Small intestine (tissue), 7 donors: ENCODE data around the gene BCAS3. TPM values are rescaled to one million over a fixed set of nuclear protein-coding genes. Genes with fewer than 3 reads are reported as not detected.

ENCODE experiments used
- DNase-seq, 2 donors: peaks; one replicate each; pipeline versions ENCODE4 v3.0.0 to v3.0.0-alpha.2; 2013
- FAIRE-seq: peaks from 2 replicates; lab custom pipeline; 2012; peaks lifted over from hg19 to GRCh38; lab: Jason Lieb, UNC
- H3K27ac ChIP-seq, 3 donors: one replicate each; pipeline ENCODE4 v1.5.1; 2013; ENCODE audit warnings: low read length in 2 of 3, mild to moderate bottlenecking in 2 of 3, control low read depth in 1 of 3, inconsistent platforms in 1 of 3, low read depth in 1 of 3, moderate library complexity in 1 of 3
- H3K27me3 ChIP-seq, 3 donors: one replicate each; pipeline ENCODE4 v1.6.1; 2013; ENCODE audit warnings: low read length in 3 of 3, inconsistent platforms in 1 of 3; ENCODE audit not compliant: control insufficient read depth in 3 of 3, insufficient read depth in 3 of 3
- H3K36me3 ChIP-seq, 3 donors: one replicate each; pipeline ENCODE4 v1.6.1; 2013; ENCODE audit warnings: low read length in 3 of 3, inconsistent platforms in 1 of 3, low read depth in 1 of 3, mild to moderate bottlenecking in 1 of 3, moderate library complexity in 1 of 3; ENCODE audit not compliant: control insufficient read depth in 3 of 3, insufficient read depth in 2 of 3
- H3K4me1 ChIP-seq, 3 donors: one replicate each; pipeline ENCODE4 v1.6.1; 2013; ENCODE audit warnings: low read length in 2 of 3, inconsistent platforms in 1 of 3, low read depth in 1 of 3, mild to moderate bottlenecking in 1 of 3, moderate library complexity in 1 of 3; ENCODE audit not compliant: control insufficient read depth in 3 of 3, insufficient read depth in 2 of 3
- H3K4me3 ChIP-seq, 3 donors: one replicate each; pipeline ENCODE4 v1.5.1; 2013; ENCODE audit warnings: low read length in 3 of 3, control low read depth in 1 of 3, inconsistent platforms in 1 of 3, low read depth in 1 of 3, mild to moderate bottlenecking in 1 of 3, moderate library complexity in 1 of 3
- H3K9me3 ChIP-seq, 2 donors: one replicate each; pipeline ENCODE4 v1.6.1; 2013; ENCODE audit warnings: low read depth in 1 of 2, low read length in 1 of 2; ENCODE audit not compliant: control insufficient read depth in 2 of 2, insufficient read depth in 1 of 2
- WGBS, 3 donors: extraction: QIAGEN DNeasy Blood & Tissue Kit; methylation state at CpG; one replicate each; pipeline ENCODE4 v1.1.7; 2013; 5-methylcytosine and 5-hydroxymethylcytosine counted together
- polyA plus RNA-seq, 4 donors: library from polyadenylated mRNA; stranded (reverse) in 3 of 4; unstranded in 1 of 4; fragments of 200-250 nt in 3 of 4; fragments of 120-200 nt in 1 of 4; gene quantifications; one replicate each; pipeline versions ENCODE4 v1.2.1 to v1.2.3, GENCODE V29; 2013
- donor health status: healthy with polysubstance abuse.
- donor health status: control.
- donor health status: control.
- donor health status: Bipolar disorder and iron deficiency.
- donor health status: healthy.

Gene BCAS3
- polyA plus RNA-seq, 4 donors, result 4.4 to 10.5 (median 4.8) TPM

DNA sequence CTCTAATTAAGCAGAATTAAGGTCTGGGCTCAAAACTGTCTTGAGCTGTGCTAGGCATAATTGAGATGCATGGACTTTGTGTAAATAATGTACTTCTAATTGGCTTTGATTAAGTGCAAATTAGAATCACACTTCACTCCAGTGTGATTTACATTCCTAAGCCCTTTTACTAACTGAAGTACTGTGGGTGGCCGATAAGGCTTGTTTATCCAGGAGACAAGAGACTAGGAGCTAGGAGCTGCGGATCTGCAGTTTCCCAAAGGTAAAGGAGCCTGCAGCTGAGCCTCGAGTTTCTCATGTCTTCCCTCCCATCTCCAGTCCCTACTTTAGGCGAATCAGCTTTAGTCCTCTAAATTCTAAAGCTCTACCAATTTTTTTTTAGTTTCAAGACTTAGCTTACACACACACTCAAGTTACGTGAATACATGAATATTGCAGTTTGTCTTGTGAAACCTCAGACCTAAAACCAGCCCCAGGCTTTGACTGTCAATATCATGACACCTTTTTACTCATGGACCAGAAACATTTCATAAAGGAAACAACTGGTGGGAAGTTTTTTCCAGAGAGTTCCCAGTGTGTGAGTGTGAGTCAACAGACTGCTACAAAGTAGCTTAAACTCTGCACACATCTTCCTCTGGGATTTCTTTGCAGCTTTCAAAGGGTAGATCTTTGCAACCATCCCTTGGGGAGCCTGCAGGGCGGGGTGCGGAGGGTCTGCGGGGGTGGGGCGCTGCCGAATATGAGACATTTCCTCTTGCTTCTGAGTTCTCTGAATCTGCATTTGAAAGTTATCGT is 608.1 kb downstream of the BCAS3 start:
- Histone ChIP-seq H3K4me3 (no peak overlapping the region), H3K36me3 (no peaks in the 10 kb centered on the region), H3K27me3 (no peaks in the 10 kb centered on the region), H3K27ac (no peak overlapping the region), H3K4me1 (peaks cover 0 to 3% (median 0%) of the 10 kb centered on the region in 3 donors), H3K9me3 (no peaks in the 10 kb centered on the region)
- FAIRE-seq (no peak), DNase-seq (no peak)
- WGBS, 3 donors, result 63 to 75% (median 71%) methylated on average over 11 of the region's 11 CpGs

DNA sequence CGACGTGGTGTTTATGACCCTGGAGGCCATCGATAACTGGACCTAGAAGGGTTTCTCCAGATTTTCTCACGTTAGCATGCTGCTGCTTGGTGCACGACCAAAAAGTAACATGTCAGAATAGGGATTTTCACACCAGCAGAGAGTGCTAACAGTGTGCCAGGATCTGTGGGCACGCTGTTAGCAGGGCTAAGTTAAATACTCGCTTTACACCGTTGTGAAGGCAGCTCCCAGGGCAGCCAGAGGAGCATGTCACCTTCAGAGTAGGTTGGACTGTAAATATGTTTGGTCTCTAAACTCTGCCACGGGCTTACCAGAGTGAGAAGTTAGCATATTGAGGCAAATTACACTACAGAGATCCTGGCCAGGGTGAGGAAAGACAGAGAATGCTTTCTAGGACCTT is 608.8 kb downstream of the BCAS3 start:
- no peaks in the 10 kb centered on the region for H3K27me3 ChIP-seq
- 74 to 84% (median 83%) methylated on average over 9 of the region's 9 CpGs for WGBS, 3 donors
- FAIRE-seq (no peak), DNase-seq (no peak)
- H3K9me3 ChIP-seq, result no peaks in the 10 kb centered on the region
- peaks cover 0 to 3% (median 0%) of the 10 kb centered on the region in 3 donors for H3K4me1 ChIP-seq
- H3K27ac ChIP-seq, result no peak overlapping the region
- H3K36me3 ChIP-seq, result no peaks in the 10 kb centered on the region
- H3K4me3 ChIP-seq, result no peak overlapping the region

DNA sequence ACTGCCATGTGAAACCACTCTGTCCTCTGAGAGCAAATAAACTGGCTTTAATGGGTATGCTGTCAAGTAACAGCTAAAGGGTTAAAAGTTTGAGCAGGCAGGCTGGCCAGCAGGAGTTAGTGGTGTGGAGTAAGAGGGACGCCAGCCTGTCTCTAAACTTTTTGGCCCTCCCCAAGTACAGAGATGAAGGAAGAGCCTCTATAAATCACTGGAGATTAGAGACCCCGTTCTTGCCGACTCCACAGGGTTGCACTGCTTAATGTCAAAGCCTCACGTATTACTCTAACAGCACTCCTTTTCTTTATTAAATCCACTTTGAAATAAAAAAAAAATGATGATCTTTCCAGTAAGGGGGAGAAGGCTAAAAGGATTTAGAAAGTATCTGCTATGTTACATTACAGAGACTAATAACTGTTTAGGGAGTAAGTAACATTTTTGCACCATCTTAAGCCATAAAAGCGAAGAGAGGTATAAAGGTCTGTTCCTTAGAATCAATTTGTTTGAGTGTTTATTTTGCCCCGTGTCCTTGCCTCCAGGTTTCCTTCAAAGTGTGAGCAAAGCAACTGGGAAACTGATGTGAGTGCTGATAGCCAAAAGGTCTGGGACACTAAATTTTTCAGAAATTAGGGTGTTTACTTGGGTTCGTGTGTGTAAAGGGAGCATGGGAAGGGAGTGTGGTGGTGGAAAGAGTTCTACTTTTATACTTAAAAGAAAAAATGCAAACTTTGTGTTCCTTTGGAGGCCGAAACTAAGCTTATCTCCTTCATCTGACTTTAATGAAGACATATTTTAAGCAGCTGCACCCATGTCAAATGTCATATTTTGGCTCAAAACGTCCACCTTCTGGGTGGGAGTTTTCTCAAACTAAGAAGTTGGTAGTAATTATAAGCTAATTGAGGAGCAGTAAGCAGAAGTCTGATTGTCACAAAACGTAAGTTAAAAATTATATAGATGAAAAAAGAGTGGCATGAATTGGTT is 612.0 kb downstream of the BCAS3 start:
- no peaks in the 10 kb centered on the region for H3K36me3 ChIP-seq
- no peaks in the 10 kb centered on the region for H3K27me3 ChIP-seq
- 68 to 75% (median 73%) methylated on average over 10 of the region's 10 CpGs for WGBS, 3 donors
- no peak for DNase-seq
- H3K4me1 ChIP-seq, result peaks cover 0 to 3% (median 0%) of the 10 kb centered on the region in 3 donors
- H3K9me3 ChIP-seq, result no peaks in the 10 kb centered on the region
- H3K27ac ChIP-seq, result no peak overlapping the region
- no peak overlapping the region for H3K4me3 ChIP-seq
- no peak for FAIRE-seq

DNA sequence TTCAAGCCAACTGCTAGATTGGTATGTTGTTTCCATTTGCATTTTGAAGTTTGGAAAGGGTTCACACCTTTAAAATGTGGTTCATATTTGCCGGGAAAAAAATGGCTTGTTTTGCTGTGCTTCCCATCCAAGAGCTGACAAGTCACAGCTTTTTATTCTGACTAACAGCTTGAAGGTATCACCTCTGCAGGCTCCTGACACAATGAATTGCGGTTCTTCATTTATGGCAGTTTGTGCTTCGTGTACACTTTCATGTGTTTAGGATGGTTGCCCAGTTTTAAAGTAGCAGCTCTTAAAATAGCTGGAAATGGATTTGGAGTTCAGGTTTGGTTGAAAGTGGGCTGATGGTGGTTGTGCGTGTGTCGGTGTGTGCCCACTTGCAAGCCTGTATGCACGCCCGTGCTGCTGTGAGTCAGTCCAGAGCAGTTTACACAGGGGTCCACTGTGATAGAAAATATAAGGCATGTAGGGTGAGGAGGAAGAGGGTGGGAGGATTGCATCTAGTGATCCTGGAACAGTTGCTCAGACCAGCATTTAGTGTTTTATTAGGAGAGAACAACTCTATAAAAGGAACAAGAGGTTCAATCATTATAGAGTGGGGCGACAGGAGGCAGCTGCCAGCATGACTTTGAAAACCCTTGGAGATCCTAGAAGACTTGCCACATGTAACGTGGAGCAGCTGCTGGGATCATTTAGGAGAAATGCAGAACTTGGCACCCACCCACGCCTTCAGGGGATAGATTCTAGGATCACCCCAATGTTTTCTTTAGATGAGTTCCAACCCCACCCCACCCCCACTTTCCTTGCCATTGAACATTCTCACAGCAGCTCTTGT is 614.0 kb downstream of the BCAS3 start:
- 70 to 86% (median 84%) methylated on average over 10 of the region's 10 CpGs for WGBS, 3 donors

DNA sequence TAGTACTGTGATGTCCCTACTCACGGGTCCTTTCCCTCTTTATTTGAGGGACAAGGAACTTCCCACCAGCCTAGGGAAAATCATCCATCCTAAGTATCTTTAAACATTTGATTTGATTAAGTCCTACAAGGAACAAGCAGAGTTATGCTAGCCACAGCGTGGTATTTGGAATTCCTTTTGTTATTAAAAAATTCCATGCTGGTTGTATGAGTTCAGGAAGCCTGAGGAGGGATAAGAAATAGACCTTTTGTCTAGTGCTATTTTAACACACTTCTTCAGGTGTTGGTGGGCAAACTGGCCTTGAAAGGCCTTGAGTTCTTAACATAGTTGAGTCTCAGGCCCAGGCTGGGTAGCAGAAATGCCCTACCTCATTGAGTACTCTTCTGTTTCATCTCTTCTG is 616.6 kb downstream of the BCAS3 start:
- 90 to 97% (median 90%) methylated on average over 2 of the region's 2 CpGs for WGBS, 3 donors

More for the DNA sequence above, 614.0 kb downstream of the BCAS3 start:
- H3K36me3 ChIP-seq, result no peaks in the 10 kb centered on the region
- no peak for FAIRE-seq
- no peaks in the 10 kb centered on the region for H3K9me3 ChIP-seq
- no peak overlapping the region for H3K27ac ChIP-seq
- no peak overlapping the region for H3K4me3 ChIP-seq
- H3K27me3 ChIP-seq, result no peaks in the 10 kb centered on the region
- peaks cover 0 to 3% (median 0%) of the 10 kb centered on the region in 3 donors for H3K4me1 ChIP-seq
- DNase-seq, result no peak

DNA sequence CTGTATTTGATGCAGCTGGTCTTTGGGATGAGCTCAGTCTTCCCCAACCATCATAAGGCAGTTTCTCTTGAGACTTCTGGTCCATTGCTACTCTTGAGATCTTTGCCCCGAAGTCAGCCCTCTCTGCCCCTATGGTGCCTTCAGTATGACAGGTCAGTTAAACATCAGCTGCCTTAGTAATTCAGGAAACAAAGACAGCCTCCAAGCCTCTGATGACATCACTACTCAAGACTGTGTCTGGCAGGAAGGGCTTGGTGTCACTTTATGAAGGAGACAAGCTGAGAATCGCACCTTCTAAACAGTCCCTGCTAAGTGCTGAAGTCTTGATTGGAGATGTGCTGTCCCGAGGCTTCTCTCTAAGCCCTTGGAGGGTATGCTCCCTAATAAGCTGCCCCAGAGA is 617.1 kb downstream of the BCAS3 start:
- H3K27ac ChIP-seq, result no peak overlapping the region
- H3K4me1 ChIP-seq, result no peaks in the 10 kb centered on the region
- no peak for FAIRE-seq
- H3K36me3 ChIP-seq, result no peaks in the 10 kb centered on the region
- H3K4me3 ChIP-seq, result no peak overlapping the region
- peak in 1 of 2 donors; percentile 17 for DNase-seq
- no peaks in the 10 kb centered on the region for H3K9me3 ChIP-seq
- WGBS, 3 donors, result 64 to 85% (median 82%) methylated on average over 3 of the region's 3 CpGs
- no peaks in the 10 kb centered on the region for H3K27me3 ChIP-seq

More for the DNA sequence above, 616.6 kb downstream of the BCAS3 start:
- no peaks in the 10 kb centered on the region for H3K36me3 ChIP-seq
- H3K9me3 ChIP-seq, result no peaks in the 10 kb centered on the region
- FAIRE-seq (no peak), DNase-seq (no peak)
- H3K4me1 ChIP-seq, result peaks cover 0 to 1% (median 0%) of the 10 kb centered on the region in 3 donors
- H3K27ac ChIP-seq, result no peak overlapping the region
- no peak overlapping the region for H3K4me3 ChIP-seq
- H3K27me3 ChIP-seq, result no peaks in the 10 kb centered on the region

DNA sequence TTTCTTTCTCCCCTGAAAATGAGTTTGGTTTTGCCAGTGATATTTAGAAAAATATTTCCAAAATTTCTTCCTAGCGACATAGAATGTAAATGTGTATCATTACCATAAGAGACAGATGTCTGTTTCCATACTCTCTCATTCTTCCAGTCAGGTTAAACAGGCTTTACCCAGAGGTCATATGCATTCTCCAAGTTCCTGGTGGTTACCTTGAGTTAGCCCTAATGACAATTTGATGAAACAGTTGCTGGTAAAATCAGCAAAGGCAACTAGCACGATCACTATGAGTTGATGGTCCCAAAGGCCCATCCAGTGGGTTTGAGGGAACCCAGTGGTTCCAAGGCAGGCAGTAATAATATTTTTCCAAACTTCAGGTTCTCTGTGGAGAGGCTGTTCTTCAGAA is 618.4 kb downstream of the BCAS3 start:
- H3K27ac ChIP-seq, result no peak overlapping the region
- no peaks in the 10 kb centered on the region for H3K27me3 ChIP-seq
- FAIRE-seq, result no peak
- DNase-seq, result no peak
- H3K4me3 ChIP-seq, result no peak overlapping the region
- WGBS, 3 donors, result 95 to 97% (median 95%) methylated on average over 2 of the region's 2 CpGs
- no peaks in the 10 kb centered on the region for H3K4me1 ChIP-seq
- no peaks in the 10 kb centered on the region for H3K36me3 ChIP-seq
- H3K9me3 ChIP-seq, result no peaks in the 10 kb centered on the region
